HL-60/S4 (cell line): ENCODE results near the gene EGFLAM.

ENCODE experiments used
- in situ Hi-C: fragments of 300-500 bp; cut with MboI; formaldehyde crosslinking; loops from 2 replicates; pipeline ENCODE4 v1.14.3; 2022; ENCODE audit warnings: low sequenced_read_pairs

EGFLAM gene

DNA sequence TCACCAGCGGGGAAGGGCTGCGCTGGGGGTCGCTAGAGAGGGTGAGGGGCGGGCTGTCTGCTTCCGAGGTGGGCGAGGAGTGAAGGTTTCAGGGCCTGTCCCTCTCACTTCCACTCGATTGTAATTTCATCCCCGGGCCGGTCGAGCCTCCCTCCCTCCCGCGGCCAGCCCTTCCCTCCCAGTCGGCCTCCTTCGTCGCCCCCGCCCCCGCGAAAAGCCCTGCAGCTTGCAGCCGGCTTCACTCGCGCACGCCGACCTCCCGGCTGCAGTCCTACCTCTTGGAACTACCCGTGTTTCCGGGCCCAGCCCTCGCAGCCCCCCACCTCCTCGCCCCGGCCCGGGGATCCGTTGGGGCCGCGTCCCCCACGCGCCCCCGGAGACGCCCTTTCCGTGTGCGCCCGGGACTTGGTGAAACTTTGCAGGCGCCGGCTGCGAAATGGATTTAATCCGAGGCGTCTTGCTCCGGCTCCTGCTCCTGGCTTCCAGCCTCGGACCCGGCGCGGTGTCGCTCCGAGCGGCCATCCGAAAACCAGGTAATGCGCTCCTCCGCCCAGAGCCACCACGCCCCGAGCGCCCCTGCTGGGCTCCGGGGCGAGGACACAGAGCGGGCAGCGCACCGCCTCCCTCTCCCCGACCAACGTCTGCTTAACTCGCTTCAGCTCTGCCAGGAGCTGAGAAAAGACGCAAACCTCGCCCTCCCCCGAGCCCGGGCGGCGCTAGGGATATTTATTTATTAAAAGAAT lies at the start of gene EGFLAM:
Gene EGFLAM, plus strand, starts transcription at position 241 of the 743 bp plus-strand sequence. Its CDS starts 196 bp downstream, at position 437.
- in situ Hi-C loops = no loop called here

DNA sequence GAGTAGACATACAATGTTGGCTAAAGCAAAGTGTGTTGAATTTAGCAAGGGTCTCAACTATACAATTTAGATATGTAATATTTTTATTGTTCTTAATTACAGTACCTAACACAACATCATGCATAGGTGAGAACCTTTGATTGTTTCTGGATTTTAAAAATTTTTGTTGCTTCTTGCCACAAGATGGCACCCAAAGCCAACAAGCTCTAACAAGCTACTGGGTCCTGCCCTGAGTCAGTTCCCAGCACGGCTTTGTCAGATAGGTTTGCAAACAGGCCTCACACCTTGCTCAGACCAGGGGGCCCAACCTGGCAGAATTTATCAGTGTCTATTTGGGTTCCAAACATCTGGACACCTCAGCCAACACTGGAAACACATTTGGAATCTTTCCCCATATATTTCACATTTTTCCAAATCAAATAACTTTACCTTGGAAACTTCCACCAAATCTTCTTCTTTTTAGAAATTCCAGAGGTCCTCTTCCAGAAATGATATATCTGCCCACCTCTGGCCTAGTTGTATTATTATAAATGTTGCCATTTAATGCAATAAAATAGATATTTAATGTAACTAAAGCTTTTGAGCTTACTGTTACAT lies 49.5 kb upstream of the EGFLAM start:
- in situ Hi-C loops = no loop called here

DNA sequence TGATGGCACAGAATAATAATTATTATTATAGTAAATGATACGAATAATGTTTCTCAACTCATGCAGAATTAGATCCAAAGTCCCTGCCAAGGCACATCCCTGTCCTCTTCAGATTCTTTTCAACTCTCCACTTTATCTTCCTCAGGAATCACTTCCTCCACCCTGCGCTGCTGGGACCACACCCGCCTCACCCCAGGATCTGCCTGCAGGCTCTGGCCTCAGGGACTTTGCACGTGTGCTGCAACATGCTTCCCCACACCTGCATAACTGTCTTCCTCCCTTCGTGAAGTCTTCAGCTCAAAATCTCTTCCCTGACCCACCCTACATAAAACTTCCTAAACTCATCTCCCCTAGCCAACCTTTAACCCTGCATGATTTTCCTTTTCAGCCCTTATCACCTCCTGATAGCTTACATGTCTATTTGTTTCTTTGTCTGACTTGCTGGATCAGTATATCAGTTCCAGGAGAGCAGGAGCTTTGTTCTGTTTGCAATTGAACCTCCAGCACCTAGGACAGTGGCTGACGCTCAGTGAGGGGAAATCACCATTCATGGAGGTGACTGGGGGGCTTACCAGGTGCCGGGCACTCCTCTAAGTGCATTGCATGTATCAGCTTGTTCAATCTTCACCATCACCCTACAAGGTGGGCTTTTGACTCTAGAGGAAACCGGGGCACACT lies 47.5 kb upstream of the EGFLAM start:
- in situ Hi-C loops = no loop called here

DNA sequence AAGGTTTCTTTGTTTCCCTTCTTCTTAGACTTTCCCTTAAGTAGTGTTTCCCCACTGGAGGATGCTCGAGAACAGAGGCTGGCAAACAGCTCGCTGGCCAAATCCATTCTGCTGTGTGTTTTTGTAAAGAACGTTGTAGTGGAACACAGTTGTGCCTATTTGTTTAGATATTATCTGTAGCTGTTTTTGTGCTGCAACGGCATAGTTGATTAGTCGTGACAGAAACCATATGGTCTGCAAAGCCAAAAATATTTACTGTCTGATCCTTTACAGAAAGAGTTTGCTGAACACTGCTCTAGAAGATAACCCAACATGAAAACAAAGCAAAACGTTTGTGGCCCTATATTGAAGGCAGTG lies 47.0 kb upstream of the EGFLAM start:
- in situ Hi-C loops = no loop called here

DNA sequence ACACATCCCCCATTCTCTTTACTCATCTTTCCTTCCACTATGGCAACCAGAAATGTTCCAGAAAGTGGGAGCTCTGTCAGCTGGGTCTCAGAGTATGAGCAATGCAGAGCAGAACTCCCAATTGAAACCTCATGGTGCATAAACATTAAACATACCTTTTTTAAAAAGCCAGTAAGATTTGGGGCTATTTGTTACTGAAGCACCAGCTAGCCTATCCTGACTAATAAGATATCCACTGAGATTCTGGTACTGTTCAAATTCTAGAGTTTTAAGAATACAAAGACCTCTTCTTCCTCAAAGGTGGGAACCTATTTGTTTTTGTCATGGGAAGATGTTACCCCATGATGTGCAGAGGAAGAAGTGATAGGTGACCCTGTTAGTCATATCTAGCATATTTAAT lies 46.1 kb upstream of the EGFLAM start:
- in situ Hi-C loops = no loop called here

DNA sequence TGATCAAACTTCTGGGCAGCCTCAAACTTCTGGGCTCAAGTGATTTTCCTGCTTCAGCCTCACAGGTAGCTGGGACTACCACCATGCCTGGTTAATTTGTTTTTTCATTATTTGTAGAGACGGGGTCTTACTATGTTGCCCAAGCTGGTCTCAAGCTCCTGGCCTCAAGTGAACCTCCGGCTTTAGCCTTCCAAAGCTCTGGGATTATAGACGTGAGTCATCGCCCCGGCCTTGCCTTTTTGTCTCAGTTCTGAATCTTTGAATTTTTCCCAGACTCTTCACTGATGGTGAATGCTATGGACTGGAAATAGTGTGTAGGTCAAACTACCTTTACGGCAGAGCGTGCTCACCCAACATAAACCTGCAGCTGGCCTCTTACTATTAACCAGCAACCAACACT lies 32.3 kb upstream of the EGFLAM start:
- in situ Hi-C loops = no loop called here

DNA sequence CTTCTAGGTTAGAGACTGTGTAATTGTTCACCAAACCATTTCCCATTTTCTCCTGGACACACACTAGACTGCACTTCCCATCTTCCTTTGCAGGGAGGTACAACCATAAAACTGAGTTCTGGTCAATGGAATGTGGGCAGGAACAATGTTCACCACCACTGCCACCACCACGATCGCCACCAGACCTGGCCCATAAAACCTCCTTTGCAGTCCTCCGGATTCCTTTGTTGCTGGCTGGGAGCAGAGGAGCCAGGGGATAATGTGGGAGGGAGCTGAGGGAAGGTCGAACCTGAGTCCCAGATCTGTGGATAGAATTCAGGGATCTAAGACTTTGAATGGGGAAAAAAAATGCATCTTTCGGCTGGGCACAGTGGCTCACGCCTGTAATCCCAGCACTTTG lies 29.4 kb upstream of the EGFLAM start:
- in situ Hi-C loops = no loop called here

DNA sequence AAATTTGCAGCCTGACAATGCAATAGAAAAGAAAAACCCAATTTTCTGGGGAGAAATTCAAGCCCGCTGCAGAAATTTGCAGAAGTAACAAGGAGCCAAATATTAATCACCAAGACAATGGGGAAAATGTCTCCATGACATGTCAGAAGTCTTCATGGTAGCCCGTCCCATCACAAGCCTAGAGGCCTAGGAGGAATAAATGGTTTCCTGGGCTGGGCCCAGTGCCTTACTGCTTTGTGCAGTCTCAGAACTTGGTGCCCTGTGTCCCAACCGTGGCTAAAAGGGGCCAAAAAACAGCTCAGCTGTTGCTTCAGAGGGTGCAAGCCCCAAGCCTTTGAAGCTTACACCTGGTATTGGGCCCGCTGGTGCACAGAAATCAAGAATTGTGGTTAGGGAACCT lies 23.6 kb upstream of the EGFLAM start:
- in situ Hi-C loops = no loop called here

DNA sequence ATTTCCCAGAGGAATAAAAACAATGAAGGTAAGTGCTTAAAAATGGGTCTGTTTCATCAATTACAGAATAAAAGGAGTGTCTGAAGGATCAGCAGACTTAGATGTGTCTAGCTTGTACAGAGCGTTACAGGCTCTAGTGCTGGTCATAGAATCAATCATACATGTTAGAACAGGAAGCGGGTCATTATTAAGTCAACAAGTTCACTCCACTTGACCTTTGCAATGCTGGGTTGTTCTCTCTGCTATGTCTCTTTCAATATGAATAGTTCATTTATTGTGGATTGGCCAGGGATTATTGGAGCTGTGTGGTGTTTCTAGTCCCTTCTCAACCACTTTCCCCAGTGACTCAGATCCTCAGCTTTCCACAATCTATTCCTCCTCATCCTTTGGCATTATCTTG lies 20.7 kb upstream of the EGFLAM start:
- in situ Hi-C loops = no loop called here

DNA sequence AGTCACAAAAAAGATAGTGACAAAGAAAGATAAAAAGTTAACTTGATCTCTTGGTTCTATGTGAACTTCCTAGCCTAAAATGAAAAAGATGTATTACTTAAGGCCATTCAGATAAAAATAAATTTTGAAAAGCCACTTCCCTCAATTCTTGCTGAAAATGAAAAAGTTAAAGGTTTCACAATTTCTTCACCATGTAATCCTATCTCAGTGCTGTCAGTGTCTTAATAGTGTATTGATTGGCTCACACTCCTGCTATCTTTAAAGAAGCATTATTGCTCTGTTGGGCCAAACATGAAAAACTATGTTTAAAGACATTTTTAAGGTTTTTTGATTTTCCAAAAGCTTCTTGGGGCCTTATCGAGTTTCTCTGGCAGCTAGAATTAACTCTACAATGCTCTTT lies 18.1 kb upstream of the EGFLAM start:
- in situ Hi-C loops = no loop called here

DNA sequence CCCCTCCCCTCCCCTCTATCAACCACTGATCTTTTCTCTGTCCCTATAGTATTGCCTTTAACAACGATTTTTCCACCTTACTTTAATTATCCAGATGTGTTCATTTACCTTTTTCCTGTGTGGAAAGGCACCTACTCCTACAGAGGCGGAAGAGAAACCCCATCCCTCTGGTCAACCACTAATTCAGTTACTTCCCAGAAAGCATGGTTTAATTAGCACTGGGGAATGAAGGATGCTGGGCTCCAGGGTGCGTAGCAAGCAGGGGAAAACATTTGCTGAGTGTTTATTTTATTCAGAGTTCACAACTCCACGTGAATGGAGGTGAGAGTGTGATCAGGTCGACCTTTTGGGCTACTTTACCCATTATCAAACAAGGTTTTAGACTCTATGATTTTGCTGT lies 16.7 kb upstream of the EGFLAM start:
- in situ Hi-C loops = no loop called here

DNA sequence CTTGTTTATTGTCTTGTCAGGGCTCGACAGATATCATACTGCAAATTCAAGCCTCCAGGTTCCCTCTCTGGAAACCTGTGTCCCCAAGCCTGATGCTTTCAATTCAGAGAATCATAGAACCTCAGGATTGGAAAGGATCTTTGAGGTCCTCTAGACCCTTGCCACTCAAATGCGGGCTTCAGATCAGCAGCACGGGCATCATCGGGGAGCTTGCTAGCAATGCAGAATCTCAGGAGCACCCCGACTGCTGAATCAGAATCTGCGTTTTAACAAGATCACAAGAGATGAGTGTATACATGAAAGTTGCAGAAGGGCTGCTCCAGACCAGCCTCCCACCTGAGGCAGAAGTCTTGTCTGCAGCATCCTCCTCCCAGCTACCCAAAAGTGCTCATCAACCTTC lies 13.1 kb upstream of the EGFLAM start:
- in situ Hi-C loops = no loop called here

DNA sequence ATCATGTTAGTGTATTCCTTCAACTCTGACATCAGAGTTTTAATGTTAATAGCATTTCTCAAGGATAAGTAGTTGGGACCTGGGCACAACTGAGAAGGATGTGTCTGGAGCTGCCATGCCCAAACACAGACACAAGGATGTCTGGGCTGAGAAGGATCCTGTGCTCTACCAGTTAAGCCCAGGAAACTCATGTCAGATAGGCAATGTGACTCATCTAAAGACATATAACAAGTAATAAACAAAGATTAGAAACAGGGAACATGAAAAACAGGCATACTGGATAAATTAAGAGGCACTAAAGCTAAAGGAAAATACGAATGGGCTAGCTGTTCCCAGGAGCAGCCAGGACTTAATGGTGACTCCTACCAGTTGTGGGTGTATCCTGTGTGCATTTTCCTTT lies 9.1 kb upstream of the EGFLAM start:
- in situ Hi-C loops = no loop called here

DNA sequence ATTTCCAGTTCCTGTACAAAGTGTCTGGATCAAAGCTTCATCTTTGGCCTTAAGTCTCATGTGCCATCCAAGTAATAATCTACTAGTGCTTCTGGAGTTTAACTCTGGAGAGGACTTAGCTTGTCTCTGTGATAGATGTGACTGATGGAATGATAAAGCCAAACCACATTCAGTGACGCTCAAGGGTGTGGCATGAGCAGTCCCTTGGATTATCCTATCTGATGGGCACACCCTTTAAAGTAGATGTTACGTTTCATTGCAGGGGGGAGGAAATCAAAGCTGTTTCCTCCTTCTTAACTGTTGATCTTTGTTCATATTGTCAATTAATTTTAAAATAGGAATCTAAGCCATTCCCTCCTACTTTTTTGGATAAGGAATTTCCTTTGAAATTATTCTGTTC lies 8.5 kb upstream of the EGFLAM start:
- in situ Hi-C loops = no loop called here

DNA sequence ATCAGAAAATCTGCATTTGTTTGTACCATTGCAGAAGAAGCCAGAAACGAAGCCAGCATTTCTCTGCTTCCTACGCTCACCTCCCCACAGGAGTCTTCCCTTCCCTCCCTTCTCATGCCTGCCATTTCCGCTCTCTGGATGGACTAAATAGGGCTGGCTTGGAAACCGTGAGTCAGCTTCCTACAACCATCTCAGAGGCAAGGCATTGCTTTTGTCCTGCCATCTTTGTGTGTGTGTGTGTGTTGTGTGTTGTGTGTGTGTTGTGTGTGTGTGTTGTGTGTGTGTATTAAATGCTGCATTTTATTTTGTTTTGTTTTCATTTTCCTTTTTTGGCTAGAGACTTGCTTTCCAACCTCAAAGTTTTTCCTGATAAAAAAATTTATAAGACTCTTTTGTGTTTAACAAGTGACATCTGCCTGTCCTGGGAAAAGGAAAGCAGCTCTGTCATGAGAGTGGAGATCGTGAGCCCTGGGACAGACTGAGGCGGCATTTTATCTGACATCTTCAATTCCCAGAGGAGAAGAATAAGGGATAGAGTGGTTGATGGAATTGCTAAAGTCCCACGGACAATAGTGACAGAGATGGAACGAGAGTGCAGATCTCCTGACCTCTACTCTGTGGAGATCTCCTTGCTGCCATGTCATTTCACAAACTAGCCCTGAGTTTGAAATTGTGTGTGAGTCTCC lies 7.5 kb upstream of the EGFLAM start:
- in situ Hi-C loops = no loop called here

DNA sequence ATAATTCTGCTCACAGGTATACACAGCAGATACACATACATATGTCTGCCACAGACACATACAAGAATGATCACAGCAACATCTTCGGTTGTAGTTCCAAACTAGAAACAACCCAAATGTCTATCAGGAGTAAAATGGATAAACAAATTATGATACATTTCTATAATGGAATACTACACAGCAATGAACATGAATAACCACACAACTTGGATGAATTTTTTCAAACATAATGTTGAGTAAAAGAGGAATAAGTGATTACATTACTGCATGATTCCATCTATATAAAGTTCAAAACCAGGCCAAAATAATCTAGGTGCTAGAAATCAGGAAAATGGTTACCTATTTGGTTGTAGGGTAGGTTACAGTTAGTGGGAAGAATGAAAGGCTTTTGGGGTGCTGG lies 4.6 kb upstream of the EGFLAM start:
- in situ Hi-C loops = no loop called here

DNA sequence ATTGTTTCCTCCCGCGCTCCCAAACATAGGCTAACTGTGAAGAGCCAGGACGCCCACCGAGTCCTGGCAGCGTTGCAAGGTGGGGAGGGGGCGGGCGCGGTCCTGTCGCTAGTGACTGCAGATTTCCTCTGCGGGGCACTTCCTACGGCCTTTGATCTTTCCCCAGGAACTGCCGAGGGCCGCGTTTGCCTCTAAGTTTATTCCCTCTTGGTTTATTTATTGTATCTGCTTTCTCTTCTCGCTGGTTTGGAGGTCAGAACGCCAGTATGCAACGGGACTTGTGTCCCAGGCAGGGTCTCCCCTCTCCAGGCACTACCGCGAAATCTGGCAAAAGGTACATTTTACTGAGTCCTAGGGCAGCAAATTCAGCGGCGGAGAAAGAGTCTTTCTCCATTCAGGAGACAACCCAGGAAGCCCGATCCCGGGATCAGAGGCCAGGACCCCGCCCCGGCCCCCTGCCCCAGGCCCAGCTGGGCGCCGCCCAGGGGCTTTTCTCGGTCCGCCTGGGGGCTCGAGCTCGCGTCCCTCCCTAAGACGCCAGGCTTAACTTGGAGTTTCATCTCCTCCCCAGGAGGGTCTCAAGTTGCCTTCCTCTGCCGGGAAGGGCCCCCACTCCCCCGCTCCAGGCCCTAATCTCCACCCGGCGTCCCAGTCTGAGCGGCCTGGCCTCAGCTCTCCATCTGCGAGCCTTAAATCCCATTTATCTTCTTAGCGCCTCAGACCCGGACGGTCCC lies 884 bp upstream of the EGFLAM start:
- in situ Hi-C loops = no loop called here

DNA sequence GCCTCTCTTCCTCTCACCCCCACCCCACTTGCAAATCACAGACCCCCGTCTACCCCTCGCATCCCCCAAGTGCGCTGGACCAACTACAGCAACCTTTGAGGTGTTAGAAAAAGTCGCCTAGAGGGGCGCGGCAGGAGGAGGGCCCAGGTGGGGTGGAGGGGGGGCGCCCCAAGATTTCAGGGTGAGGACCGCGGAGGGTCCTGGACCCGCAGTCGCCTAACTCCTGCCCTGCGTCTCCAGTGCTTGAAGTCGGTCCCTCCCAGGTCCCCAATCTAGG lies 379 bp upstream of the EGFLAM start:
- in situ Hi-C loops = no loop called here

DNA sequence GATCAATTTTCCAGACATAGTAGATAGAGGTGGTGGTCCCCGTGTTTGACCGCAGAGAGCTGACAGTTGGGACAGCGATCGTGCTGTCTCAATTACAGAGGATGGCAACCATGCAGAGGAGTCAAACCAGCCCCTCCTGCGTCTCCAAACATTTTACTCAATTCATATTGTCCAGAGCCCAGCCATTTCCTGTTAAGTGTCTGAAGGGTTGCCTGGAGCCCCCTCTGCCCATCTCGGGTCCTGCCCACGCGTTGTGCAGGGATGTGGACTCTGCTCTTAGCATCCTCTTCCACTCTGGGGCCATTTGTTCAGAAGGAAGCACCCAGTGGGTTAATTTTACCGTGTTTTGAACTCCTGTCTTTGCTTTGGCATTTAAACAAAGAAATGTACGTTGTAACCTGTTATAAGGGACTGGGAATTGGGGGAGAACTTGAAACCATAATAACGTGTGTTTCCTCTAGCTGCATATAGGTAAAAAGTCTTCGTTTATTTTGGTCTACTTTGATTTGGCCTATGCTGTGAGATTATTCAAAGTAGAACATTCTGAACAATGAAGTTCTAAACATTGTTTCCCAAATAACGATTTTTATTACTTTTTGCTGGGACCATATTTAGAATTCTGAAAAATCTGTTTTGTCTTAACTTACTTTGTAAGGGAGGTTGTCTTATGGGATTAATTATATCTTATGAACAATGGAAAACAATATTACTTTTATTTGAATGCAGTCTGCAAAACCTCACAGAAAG lies 876 bp downstream of the EGFLAM start:
- in situ Hi-C loops = no loop called here

DNA sequence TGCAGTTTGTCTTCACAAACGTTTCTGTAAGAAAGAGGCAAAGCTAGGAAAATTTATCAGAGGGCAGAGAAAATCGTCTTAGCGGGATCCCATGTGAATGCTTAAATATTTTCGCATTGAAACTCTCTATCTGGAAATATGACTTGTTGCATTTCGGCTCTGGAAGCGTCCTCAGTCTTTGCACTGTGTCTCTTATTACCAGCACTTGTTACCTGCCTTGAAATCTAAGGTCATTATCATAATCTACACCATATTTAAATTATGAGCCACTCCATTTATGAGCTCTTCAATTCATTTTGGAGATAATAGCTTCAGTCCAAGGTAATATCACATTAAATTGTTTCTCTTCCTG lies 1.4 kb downstream of the EGFLAM start:
- in situ Hi-C loops = no loop called here

DNA sequence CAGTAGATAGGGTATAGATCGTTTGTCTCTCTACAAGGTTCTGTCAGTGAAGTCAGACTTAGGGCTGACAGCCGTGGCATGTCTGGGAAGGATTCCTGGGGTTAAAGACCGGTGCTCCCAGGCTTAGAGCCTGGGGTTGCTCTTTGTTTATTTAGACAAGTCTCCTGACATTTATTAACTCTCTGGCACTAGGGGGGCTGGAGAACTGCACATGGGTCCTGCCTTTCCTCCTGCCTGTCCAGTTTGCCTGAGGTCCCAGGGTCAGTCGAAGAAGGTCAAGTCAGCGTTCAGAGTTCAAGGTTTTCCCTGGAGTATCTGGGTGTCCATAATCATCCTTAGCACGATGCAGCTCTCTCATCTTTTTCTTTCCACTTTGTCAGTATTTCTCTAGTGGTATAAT lies 5.6 kb downstream of the EGFLAM start:
- in situ Hi-C loops = no loop called here
